Ascending aorta (tissue), 2 donors: Measurements from ENCODE around the gene DNM1. TPM values are rescaled to one million over a fixed set of nuclear protein-coding genes. Genes with fewer than 3 reads are reported as not detected.
A peak's percentile ranks its signal among the peaks of the same experiment; 100 is the strongest.
"Not testable (repeated sequence)": the region's sequence is repeated elsewhere in the genome, so short reads cannot be mapped to it uniquely, and the experiment has no call there.

ENCODE experiments used
- DNase-seq, 2 donors: peaks; one replicate each; pipeline ENCODE4 v3.0.0-alpha.2; 2019; ENCODE audit warnings: low spot score in 2 of 2
- H3K27ac ChIP-seq, 2 donors: fragments of 200-600 bp; sonication (generic); one replicate each; pipeline ENCODE4 v1.5.1; 2016 to 2017; ENCODE audit warnings: mild to moderate bottlenecking in 1 of 2
- H3K27me3 ChIP-seq: fragments of 200-600 bp; sonication (generic); one replicate; pipeline ENCODE4 v1.5.1; 2017
- H3K36me3 ChIP-seq, 2 donors: fragments of 200-600 bp; sonication (generic); one replicate each; pipeline ENCODE4 v1.5.1; 2016
- H3K4me1 ChIP-seq, 2 donors: fragments of 200-600 bp; sonication (generic); one replicate each; pipeline ENCODE4 v1.5.1; 2016 to 2017; ENCODE audit warnings: mild to moderate bottlenecking in 1 of 2
- H3K4me3 ChIP-seq, 2 donors: fragments of 200-600 bp; sonication (generic); one replicate each; pipeline ENCODE4 v1.5.1; 2016 to 2017; ENCODE audit warnings: mild to moderate bottlenecking in 1 of 2
- H3K9me3 ChIP-seq, 2 donors: fragments of 200-600 bp; sonication (generic); one replicate each; pipeline ENCODE4 v1.5.1; 2016
- CTCF ChIP-seq, 3 experiments: fragments of 200-600 bp in 2 of 3; fragments of 450-650 bp in 1 of 3; sonication (generic) in 2 of 3; IDR thresholded peaks; one replicate each; pipeline ENCODE4 v1.5.1; 2016 to 2019; ENCODE audit warnings: antibody characterized with exemption in 3 of 3, mild to moderate bottlenecking in 1 of 3, moderate library complexity in 1 of 3
- intact Hi-C: fragments of 100-400 bp; cut with DNase I; formaldehyde crosslinking; loops from one replicate; pipeline ENCODE4 v1.15.1; 2023
- total RNA-seq: library from RNA; depleted of rRNA; stranded (reverse); fragments of >200 nt; gene quantifications from one replicate; pipeline ENCODE4 v1.1.0, GENCODE V29; 2016

DNM1 gene
- total RNA-seq, 1 donor from 2014 or later: 31.9 TPM

GRCh38 chr9:128180001-128180400, 23.2 kb upstream of the DNM1 start:
- no peak for TF ChIP-seq CTCF (IDR thresholded peaks at IDR 0.05)
- Histone ChIP-seq H3K36me3 (peaks cover 73 to 81% of the 10 kb centered on the region in 2 donors), H3K27ac (no peak overlapping the region), H3K27me3 (no peaks in the 10 kb centered on the region), H3K9me3 (no peaks in the 10 kb centered on the region), H3K4me3 (no peak overlapping the region), H3K4me1 (no peaks in the 10 kb centered on the region)
- intact Hi-C loops: no loop called here
- DNase-seq: no peak

DNA sequence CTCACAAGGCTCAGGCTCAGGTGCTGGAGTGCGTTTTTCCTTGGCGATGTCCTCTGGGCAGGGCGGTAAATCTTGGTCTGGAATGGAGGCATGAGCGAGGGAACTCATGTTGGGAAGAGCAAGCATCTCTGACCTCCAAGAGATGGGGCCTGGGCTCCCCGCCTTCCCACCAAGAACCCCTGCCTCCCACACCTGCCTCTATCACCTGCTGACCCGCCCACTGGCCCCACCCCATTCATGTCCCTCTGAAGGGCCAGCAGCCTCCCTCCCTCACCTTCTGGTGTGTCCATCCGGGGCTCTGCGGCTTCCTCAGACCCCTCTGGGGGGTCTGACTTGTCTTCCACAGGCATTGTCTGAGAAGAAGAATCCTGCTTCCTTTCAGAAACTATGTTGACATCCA, 22.7 kb upstream of the DNM1 start:
- Histone ChIP-seq H3K9me3 (no peaks in the 10 kb centered on the region), H3K4me3 (no peak overlapping the region), H3K27me3 (no peaks in the 10 kb centered on the region), H3K36me3 (peaks cover 73 to 81% of the 10 kb centered on the region in 2 donors), H3K27ac (no peak overlapping the region), H3K4me1 (no peaks in the 10 kb centered on the region)
- intact Hi-C loops: no loop called here
- DNase-seq: no peak
- no peak for TF ChIP-seq CTCF (IDR thresholded peaks at IDR 0.05)

DNA sequence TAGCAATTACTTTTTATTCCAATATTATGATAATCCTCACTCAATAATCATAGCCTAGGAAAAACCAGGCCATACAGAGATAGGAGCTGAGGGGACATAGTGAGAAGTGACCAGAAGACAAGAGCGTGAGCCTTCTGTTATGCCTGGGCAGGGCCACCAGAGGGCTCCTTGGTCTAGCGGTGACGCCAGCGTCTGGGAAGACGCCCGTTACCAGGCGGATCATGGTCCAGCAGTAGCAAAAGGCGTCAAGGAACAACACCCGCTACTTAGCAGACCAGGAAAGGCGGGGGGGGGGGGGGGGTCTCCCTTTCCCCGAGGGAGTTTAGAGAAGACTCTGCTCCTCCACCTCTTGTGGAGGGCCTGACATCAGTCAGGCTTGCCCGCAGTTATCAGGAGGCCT, 21.7 kb upstream of the DNM1 start:
- H3K9me3 ChIP-seq, H3K27me3 ChIP-seq, H3K4me1 ChIP-seq, H3K27ac ChIP-seq, intact Hi-C loops, H3K4me3 ChIP-seq: not testable (repeated sequence)
- TF ChIP-seq CTCF (IDR thresholded peaks at IDR 0.05): peak; percentile 24 to 57 (median 55)
- peaks cover 69 to 73% of the 10 kb centered on the region in 2 donors for H3K36me3 ChIP-seq
- DNase-seq: peak in 1 of 2 donors; percentile 82

DNA sequence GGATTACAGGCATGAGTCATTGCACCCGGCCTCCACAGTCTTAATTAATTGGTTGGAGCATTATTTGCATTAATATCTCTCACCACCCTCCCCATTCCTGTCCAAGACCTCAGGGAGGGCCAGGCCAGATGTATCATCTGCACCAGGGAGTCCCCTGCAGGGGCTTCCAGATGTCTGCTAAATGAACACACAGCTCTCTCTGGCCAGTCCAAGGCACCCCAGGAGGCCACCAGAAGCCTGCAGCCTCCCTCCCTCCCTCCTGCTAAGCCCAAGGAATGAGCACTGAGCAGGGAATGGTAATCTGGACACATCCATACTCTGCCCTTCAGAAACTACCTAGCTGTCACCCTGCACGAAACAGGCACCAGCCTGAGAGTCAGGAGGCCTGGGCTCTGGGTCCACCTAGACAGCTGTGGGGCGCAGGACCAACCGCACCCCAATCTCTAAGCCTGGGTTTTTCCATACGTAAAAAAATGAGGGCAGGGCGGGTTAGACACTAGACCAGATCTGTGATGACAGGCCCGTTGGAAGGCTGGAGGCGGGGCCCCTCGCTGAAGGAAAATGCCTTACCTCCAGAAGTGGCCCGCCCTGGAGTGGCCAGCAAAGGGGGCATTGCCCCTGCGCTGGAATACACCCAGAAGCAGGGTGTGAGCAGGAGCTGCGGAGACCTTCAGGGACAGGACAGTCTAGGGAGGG, 20.1 kb upstream of the DNM1 start:
- H3K4me3 ChIP-seq: no peak overlapping the region
- peaks cover 60 to 61% of the 10 kb centered on the region in 2 donors for H3K36me3 ChIP-seq
- no peaks in the 10 kb centered on the region for H3K27me3 ChIP-seq
- H3K27ac ChIP-seq: no peak overlapping the region
- intact Hi-C loops: no loop called here
- H3K4me1 ChIP-seq: no peaks in the 10 kb centered on the region
- DNase-seq: no peak
- no peaks in the 10 kb centered on the region for H3K9me3 ChIP-seq
- no peak for TF ChIP-seq CTCF (IDR thresholded peaks at IDR 0.05)

GRCh38 chr9:128185979-128186965, 16.9 kb upstream of the DNM1 start:
- H3K27me3 ChIP-seq: no peaks in the 10 kb centered on the region
- intact Hi-C loops: no loop called here
- H3K4me1 ChIP-seq: peaks cover 0 to 7% of the 10 kb centered on the region in 2 donors
- H3K9me3 ChIP-seq: no peaks in the 10 kb centered on the region
- no peak overlapping the region for H3K27ac ChIP-seq
- H3K36me3 ChIP-seq: peaks cover 44% of the 10 kb centered on the region in 2 donors
- no peak for DNase-seq
- no peak for TF ChIP-seq CTCF (IDR thresholded peaks at IDR 0.05)
- no peak overlapping the region for H3K4me3 ChIP-seq
